H9 (cell line): ENCODE results near the gene PSTPIP1. TPM values are rescaled to one million over a fixed set of nuclear protein-coding genes. Genes with fewer than 3 reads are reported as not detected.

ENCODE experiments used
- DNase-seq: peaks from one replicate; pipeline ENCODE4 v3.0.0-alpha.2; 2017
- H2AFZ ChIP-seq: one replicate; pipeline ENCODE4 v1.6.1; 2013; ENCODE audit warnings: mild to moderate bottlenecking, low read length, control low read depth, moderate library complexity
- H2AK5ac ChIP-seq: 2 replicates; pipeline ENCODE4 v1.6.1; 2013; ENCODE audit warnings: low read length, control low read depth, mixed read lengths; ENCODE audit not compliant: insufficient read length
- H2BK120ac ChIP-seq: one replicate; pipeline ENCODE4 v1.6.1; 2013; ENCODE audit warnings: low read depth, mild to moderate bottlenecking, low read length, control low read depth, inconsistent platforms; ENCODE audit not compliant: poor library complexity, severe bottlenecking
- H2BK12ac ChIP-seq: 2 replicates; pipeline ENCODE4 v1.6.1; 2013; ENCODE audit warnings: low read length, control low read depth, mixed read lengths, low read depth; ENCODE audit not compliant: insufficient read length
- H2BK15ac ChIP-seq: 2 replicates; pipeline ENCODE4 v1.6.1; 2013; ENCODE audit warnings: low read depth, low read length, control low read depth
- H2BK20ac ChIP-seq: one replicate; pipeline ENCODE4 v1.6.1; 2013; ENCODE audit warnings: low read depth, mild to moderate bottlenecking, low read length, control low read depth, inconsistent platforms; ENCODE audit not compliant: poor library complexity, severe bottlenecking
- H2BK5ac ChIP-seq: 2 replicates; pipeline ENCODE4 v1.6.1; 2013; ENCODE audit warnings: low read length, control low read depth, mixed read lengths; ENCODE audit not compliant: insufficient read length
- H3K14ac ChIP-seq: 2 replicates; pipeline ENCODE4 v1.6.1; 2013; ENCODE audit warnings: low read length, control low read depth; ENCODE audit not compliant: insufficient read depth
- H3K18ac ChIP-seq: 2 replicates; pipeline ENCODE4 v1.6.1; 2013; ENCODE audit warnings: low read depth, mild to moderate bottlenecking, mixed read lengths, low read length, control low read depth; ENCODE audit not compliant: insufficient read length
- H3K23ac ChIP-seq: 2 replicates; pipeline ENCODE4 v1.6.1; 2013; ENCODE audit warnings: low read length, control low read depth, mixed read lengths, low read depth; ENCODE audit not compliant: insufficient read length
- H3K23me2 ChIP-seq: 2 replicates; pipeline ENCODE4 v1.6.1; 2013; ENCODE audit warnings: low read depth, mild to moderate bottlenecking, mixed read lengths, low read length, control low read depth; ENCODE audit not compliant: insufficient read length, poor library complexity, severe bottlenecking
- H3K27ac ChIP-seq: 2 replicates; pipeline ENCODE4 v1.5.1; 2013; ENCODE audit warnings: low read length, control low read depth, mixed read lengths, low read depth; ENCODE audit not compliant: insufficient read length
- H3K27me3 ChIP-seq: 2 replicates; pipeline ENCODE4 v1.6.1; 2013; ENCODE audit warnings: low read length, control low read depth, inconsistent platforms; ENCODE audit not compliant: insufficient read depth
- H3K4ac ChIP-seq: 2 replicates; pipeline ENCODE4 v1.6.1; 2013; ENCODE audit warnings: low read depth, mild to moderate bottlenecking, control low read depth, inconsistent platforms, low read length, moderate library complexity
- H3K4me1 ChIP-seq: 2 replicates; pipeline ENCODE4 v1.6.1; 2013; ENCODE audit warnings: low read length, control low read depth, inconsistent platforms; ENCODE audit not compliant: insufficient read depth
- H3K4me2 ChIP-seq: 2 replicates; pipeline ENCODE4 v1.6.1; 2013; ENCODE audit warnings: low read length, control low read depth, mixed read lengths; ENCODE audit not compliant: insufficient read length, insufficient read depth
- H3K56ac ChIP-seq: 2 replicates; pipeline ENCODE4 v1.6.1; 2013; ENCODE audit warnings: low read depth, mild to moderate bottlenecking, mixed read lengths, low read length, control low read depth; ENCODE audit not compliant: insufficient read length
- H3K79me1 ChIP-seq: 2 replicates; pipeline ENCODE4 v1.6.1; 2013; ENCODE audit warnings: low read depth, mild to moderate bottlenecking, moderate library complexity, low read length, control low read depth, inconsistent platforms; ENCODE audit not compliant: insufficient read depth, poor library complexity, severe bottlenecking
- H3K79me2 ChIP-seq: 2 replicates; pipeline ENCODE4 v1.6.1; 2013; ENCODE audit warnings: low read length, control low read depth, inconsistent platforms; ENCODE audit not compliant: insufficient read depth
- H3K9ac ChIP-seq: 2 replicates; pipeline ENCODE4 v1.6.1; 2013; ENCODE audit warnings: low read length, control low read depth, mixed read lengths; ENCODE audit not compliant: insufficient read length; ENCODE audit errors: extremely low read depth
- H3K9me3 ChIP-seq: one replicate; pipeline ENCODE4 v1.6.1; 2013; ENCODE audit warnings: low read depth, low read length, inconsistent platforms; ENCODE audit not compliant: control insufficient read depth
- H3T11ph ChIP-seq: one replicate; pipeline ENCODE4 v1.6.1; 2013; ENCODE audit warnings: mild to moderate bottlenecking, low read length, control low read depth, inconsistent platforms
- H4K20me1 ChIP-seq: one replicate; pipeline ENCODE4 v1.6.1; 2013; ENCODE audit not compliant: control insufficient read depth, insufficient read length, insufficient read depth
- H4K5ac ChIP-seq: 2 replicates; pipeline ENCODE4 v1.6.1; 2013; ENCODE audit warnings: low read depth, mild to moderate bottlenecking, mixed read lengths, low read length, control low read depth; ENCODE audit not compliant: insufficient read length
- H4K8ac ChIP-seq: replicated peaks from 2 replicates; pipeline ENCODE4 v1.6.1; 2013; ENCODE audit warnings: low read length, control low read depth, mixed read lengths, low read depth; ENCODE audit not compliant: insufficient read length
- H4K91ac ChIP-seq: 2 replicates; pipeline ENCODE4 v1.6.1; 2013; ENCODE audit warnings: low read depth, mild to moderate bottlenecking, moderate library complexity, mixed read lengths, low read length, control low read depth; ENCODE audit not compliant: insufficient read length
- H3K27ac Mint-ChIP-seq, 3 experiments: 2 replicates in 2 of 3; 3 replicates in 1 of 3; pipeline ENCODE4 v1.8.0; 2020 to 2021; ENCODE audit warnings: mixed read lengths in 3 of 3, mild to moderate bottlenecking in 1 of 3, moderate library complexity in 1 of 3
- H3K27me3 Mint-ChIP-seq: 2 replicates; pipeline ENCODE4 v1.8.0; 2021; ENCODE audit warnings: low read depth, mild to moderate bottlenecking, moderate library complexity, mixed read lengths
- H3K36me3 Mint-ChIP-seq, 3 experiments: 2 replicates in 2 of 3; 3 replicates in 1 of 3; pipeline ENCODE4 v1.8.0; 2020 to 2021; ENCODE audit warnings: low read depth in 3 of 3, mixed read lengths in 3 of 3; ENCODE audit not compliant: insufficient read depth in 1 of 3
- H3K4me1 Mint-ChIP-seq, 2 experiments: 2 replicates each; pipeline ENCODE4 v1.8.0; 2020; ENCODE audit warnings: mixed read lengths in 2 of 2
- H3K4me3 Mint-ChIP-seq, 2 experiments: 2 replicates in 1 of 2; 3 replicates in 1 of 2; pipeline ENCODE4 v1.8.0; 2020 to 2021; ENCODE audit warnings: mild to moderate bottlenecking in 2 of 2, mixed read lengths in 2 of 2, moderate library complexity in 1 of 2
- H3K9me3 Mint-ChIP-seq, 2 experiments: 2 replicates in 1 of 2; 3 replicates in 1 of 2; pipeline ENCODE4 v1.8.0; 2020; ENCODE audit warnings: mild to moderate bottlenecking in 2 of 2, mixed read lengths in 2 of 2, moderate library complexity in 1 of 2
- WGBS: extraction: QIAGEN DNeasy Blood & Tissue Kit; methylation state at CpG from one replicate; pipeline ENCODE4 v1.1.7; 2013; ENCODE audit warnings: missing lambda C conversion rate, low lambda C conversion rate, mixed read lengths; ENCODE audit not compliant: insufficient read length; ENCODE audit errors: extremely low coverage; 5-methylcytosine and 5-hydroxymethylcytosine counted together
- total RNA-seq: library from RNA; stranded (reverse); gene quantifications from 2 replicates; pipeline ENCODE4 v1.2.1, GENCODE V29; 2021
- TF ChIP-seq, protein P1 (sequence below): fragments of 200-600 bp; sonication (generic); conservative IDR thresholded peaks from 3 replicates; pipeline ENCODE4 v1.8.0; 2021; ENCODE audit warnings: antibody characterized with exemption, mild to moderate bottlenecking

Gene PSTPIP1
- total RNA-seq, 1 experiment from 2014 or later = 1.8 TPM

DNA sequence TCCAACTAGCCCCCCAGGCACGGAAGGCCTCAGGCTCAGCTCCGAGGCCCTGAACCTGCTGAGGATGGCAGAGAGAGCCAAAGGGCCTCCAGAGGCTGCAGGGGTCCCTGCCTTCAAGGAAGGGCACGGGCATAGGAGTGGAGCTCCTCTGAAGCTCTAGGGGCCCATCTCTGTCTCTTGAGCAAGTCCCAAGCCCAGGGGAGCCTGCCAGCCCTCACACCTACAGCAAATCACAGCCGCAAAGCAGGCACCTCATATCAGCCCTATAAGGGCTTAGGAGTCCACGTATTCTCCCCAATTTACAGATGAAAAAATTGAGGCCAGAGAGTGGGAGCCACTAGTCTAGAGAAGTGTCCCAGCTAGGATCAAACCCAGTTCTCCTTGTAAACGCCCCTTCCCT is 14.2 kb downstream of the PSTPIP1 start:
- H3K14ac ChIP-seq = no peak overlapping the region
- TF ChIP-seq, protein P1, sequence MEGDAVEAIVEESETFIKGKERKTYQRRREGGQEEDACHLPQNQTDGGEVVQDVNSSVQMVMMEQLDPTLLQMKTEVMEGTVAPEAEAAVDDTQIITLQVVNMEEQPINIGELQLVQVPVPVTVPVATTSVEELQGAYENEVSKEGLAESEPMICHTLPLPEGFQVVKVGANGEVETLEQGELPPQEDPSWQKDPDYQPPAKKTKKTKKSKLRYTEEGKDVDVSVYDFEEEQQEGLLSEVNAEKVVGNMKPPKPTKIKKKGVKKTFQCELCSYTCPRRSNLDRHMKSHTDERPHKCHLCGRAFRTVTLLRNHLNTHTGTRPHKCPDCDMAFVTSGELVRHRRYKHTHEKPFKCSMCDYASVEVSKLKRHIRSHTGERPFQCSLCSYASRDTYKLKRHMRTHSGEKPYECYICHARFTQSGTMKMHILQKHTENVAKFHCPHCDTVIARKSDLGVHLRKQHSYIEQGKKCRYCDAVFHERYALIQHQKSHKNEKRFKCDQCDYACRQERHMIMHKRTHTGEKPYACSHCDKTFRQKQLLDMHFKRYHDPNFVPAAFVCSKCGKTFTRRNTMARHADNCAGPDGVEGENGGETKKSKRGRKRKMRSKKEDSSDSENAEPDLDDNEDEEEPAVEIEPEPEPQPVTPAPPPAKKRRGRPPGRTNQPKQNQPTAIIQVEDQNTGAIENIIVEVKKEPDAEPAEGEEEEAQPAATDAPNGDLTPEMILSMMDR = no peak
- H3K79me1 ChIP-seq = no peaks in the 10 kb centered on the region
- H3K4me2 ChIP-seq = no peak overlapping the region
- no peak overlapping the region for H2BK5ac ChIP-seq
- no peak overlapping the region for H4K8ac ChIP-seq
- no peak overlapping the region for H3K18ac ChIP-seq
- no peak overlapping the region for H3K23ac ChIP-seq
- Mint-ChIP-seq H3K4me3 (no peak overlapping the region), H3K4me1 (0 out of 4 replicates have a peak, but pooled peaks cover 0 to 4% of the 10 kb centered on the region in 2 experiments), H3K9me3 (no peaks in the 10 kb centered on the region), H3K27ac (no peak overlapping the region), H3K36me3 (no peaks in the 10 kb centered on the region), H3K27me3 (peaks cover 1% of the 10 kb centered on the region)
- no peak overlapping the region for H2BK20ac ChIP-seq
- H2BK120ac ChIP-seq = no peak overlapping the region
- H2BK15ac ChIP-seq = no peak overlapping the region
- H3K79me2 ChIP-seq = no peaks in the 10 kb centered on the region
- H3K27me3 ChIP-seq = no peaks in the 10 kb centered on the region
- H4K5ac ChIP-seq = no peak overlapping the region
- H2AFZ ChIP-seq = no peak overlapping the region
- H3K9me3 ChIP-seq = no peaks in the 10 kb centered on the region
- no peaks in the 10 kb centered on the region for H4K20me1 ChIP-seq
- H3K4ac ChIP-seq = no peak overlapping the region
- no CpG with 5 or more reads among the region's 6 CpGs for WGBS
- H3K4me1 ChIP-seq = no peaks in the 10 kb centered on the region
- no peak overlapping the region for H2BK12ac ChIP-seq
- DNase-seq = no peak
- H2AK5ac ChIP-seq = no peak overlapping the region
- no peak overlapping the region for H4K91ac ChIP-seq
- H3K56ac ChIP-seq = no peak overlapping the region
- no peaks in the 10 kb centered on the region for H3K23me2 ChIP-seq
- H3K27ac ChIP-seq = no peak overlapping the region
- no peak overlapping the region for H3K9ac ChIP-seq
- no peak overlapping the region for H3T11ph ChIP-seq
